HG02885 (cell line): ENCODE data around the gene MADD.

Experiments
- ATAC-seq: cut with Tn5 transposase; IDR thresholded peaks from one replicate; pipeline ENCODE4 v1.9.1; 2021; ENCODE audit warnings: mild to moderate bottlenecking; ENCODE audit not compliant: unreplicated experiment, poor library complexity

MADD gene

GRCh38 chr11:47271961-47272661 is 2.2 kb downstream of the MADD start:
- peak; percentile 21 for ATAC-seq

GRCh38 chr11:47272706-47273105 is 2.8 kb downstream of the MADD start:
- no peak for ATAC-seq

- no peak for ATAC-seq
These were observed 4.7 kb downstream of the MADD start for GRCh38 chr11:47274495-47275235.

- no peak for ATAC-seq
These were observed 7.0 kb downstream of the MADD start for GRCh38 chr11:47276923-47277322.

- no peak for ATAC-seq
These were observed 8.1 kb downstream of the MADD start for GRCh38 chr11:47278058-47278457.

GRCh38 chr11:47278769-47279168 is 8.8 kb downstream of the MADD start:
- ATAC-seq, result no peak

GRCh38 chr11:47280099-47280498 is 10.2 kb downstream of the MADD start:
- ATAC-seq, result no peak

GRCh38 chr11:47280860-47281259 is 10.9 kb downstream of the MADD start:
- no peak for ATAC-seq

- ATAC-seq, result no peak
These were observed 12.5 kb downstream of the MADD start for GRCh38 chr11:47282462-47282861.

- no peak for ATAC-seq
These were observed 14.2 kb downstream of the MADD start for GRCh38 chr11:47284151-47284550.

GRCh38 chr11:47285969-47286770 is 16.2 kb downstream of the MADD start:
- no peak for ATAC-seq

GRCh38 chr11:47288066-47288465 is 18.1 kb downstream of the MADD start:
- ATAC-seq, result no peak

GRCh38 chr11:47289856-47290255 is 19.9 kb downstream of the MADD start:
- no peak for ATAC-seq

- no peak for ATAC-seq
These were observed 25.5 kb downstream of the MADD start for GRCh38 chr11:47295385-47295784.

- ATAC-seq, result no peak
These were observed 26.1 kb downstream of the MADD start for GRCh38 chr11:47296045-47296444.

GRCh38 chr11:47299078-47299477 is 29.1 kb downstream of the MADD start:
- no peak for ATAC-seq

- no peak for ATAC-seq
These were observed 32.9 kb downstream of the MADD start for GRCh38 chr11:47302853-47303252.

GRCh38 chr11:47305734-47306483 is 36.0 kb downstream of the MADD start:
- no peak for ATAC-seq

- ATAC-seq, result no peak
These were observed 36.5 kb downstream of the MADD start for GRCh38 chr11:47306484-47306844.

GRCh38 chr11:47308050-47308823 is 38.3 kb downstream of the MADD start:
- no peak for ATAC-seq
